KBM-7 (cell line): ENCODE measurements around the gene SLC7A7.
"Not testable (repeated sequence)": the region's sequence is repeated elsewhere in the genome, so short reads cannot be mapped to it uniquely, and the experiment has no call there.

ENCODE experiments used
- DNase-seq: peaks from one replicate; pipeline ENCODE4 v3.0.0-alpha.2; 2015
- in situ Hi-C: fragments of 300-500 bp; cut with MboI; formaldehyde crosslinking; loops from 2 replicates; pipeline ENCODE4 v1.14.3; 2020; ENCODE audit warnings: low sequenced_read_pairs, low pct_unique_long_range_greater_than_20kb, mixed read lengths

Gene SLC7A7

GRCh38 chr14:22769369-22769768 is 45.9 kb downstream of the SLC7A7 start:
- DNase-seq: no peak
- in situ Hi-C loops: no loop called here

- in situ Hi-C loops: no loop called here
- no peak for DNase-seq
Measured at GRCh38 chr14:22768947-22769346, 46.3 kb downstream of the SLC7A7 start.

DNA sequence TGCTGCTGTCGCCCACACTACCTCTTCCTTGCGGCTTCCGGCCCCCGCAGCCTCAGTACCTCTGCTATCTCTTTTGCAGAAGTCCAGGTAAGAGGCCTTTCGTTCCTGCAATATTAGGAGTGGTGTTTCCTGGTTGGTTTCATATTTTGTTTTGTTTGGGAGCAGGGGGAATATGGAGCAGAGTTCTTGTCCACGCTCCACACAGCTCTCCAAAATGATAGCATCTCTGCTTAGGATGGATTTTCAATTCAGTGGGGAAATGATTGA is 48.0 kb downstream of the SLC7A7 start:
- in situ Hi-C loops: no loop called here
- no peak for DNase-seq

DNA sequence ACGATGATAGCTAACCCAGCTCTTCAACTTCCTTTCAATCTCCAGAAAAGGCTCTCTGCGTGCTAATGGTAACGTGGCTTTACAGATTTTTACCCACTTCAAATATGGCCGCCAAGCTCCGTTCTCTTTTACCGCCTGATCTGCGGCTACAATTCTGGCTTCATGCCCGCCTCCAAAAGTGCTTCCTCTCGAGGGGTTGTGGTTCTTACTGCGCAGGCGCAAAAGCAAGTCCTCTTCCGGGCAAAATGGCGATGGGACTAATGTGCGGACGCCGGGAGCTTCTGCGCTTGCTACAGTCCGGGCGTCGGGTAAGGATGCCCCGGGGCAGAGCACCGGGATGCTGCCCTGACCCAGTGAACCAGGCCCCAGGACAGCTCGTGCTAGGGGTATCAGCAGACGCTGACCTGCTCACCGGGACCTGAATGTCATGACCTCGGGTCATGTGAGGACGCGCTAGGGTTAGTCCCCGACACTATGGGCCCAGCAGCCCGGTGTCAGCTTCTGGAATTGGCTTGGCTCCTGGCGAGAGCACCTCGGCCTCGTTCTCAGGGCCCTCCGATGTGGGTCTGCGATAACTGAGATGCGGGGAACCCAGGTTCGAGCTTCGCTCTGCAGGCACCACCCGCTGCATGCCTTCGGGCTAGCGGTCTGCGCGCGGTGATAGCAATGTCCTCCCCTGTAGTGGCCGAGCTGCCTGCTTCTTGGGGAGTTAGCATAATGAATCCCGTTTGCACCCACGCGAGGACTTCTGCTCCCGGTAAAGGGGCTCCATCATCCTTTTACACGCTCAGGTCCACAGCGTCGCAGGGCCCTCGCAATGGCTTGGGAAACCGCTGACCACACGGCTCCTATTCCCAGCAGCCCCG is 48.5 kb downstream of the SLC7A7 start, which contains the start of gene OXA1L:
TSS of gene OXA1L (plus strand) at position 232 of the 866 bp plus-strand sequence. CDS start at position 246, 14 bp downstream.
- in situ Hi-C loops: no loop called here
- peak; percentile 97 for DNase-seq

DNA sequence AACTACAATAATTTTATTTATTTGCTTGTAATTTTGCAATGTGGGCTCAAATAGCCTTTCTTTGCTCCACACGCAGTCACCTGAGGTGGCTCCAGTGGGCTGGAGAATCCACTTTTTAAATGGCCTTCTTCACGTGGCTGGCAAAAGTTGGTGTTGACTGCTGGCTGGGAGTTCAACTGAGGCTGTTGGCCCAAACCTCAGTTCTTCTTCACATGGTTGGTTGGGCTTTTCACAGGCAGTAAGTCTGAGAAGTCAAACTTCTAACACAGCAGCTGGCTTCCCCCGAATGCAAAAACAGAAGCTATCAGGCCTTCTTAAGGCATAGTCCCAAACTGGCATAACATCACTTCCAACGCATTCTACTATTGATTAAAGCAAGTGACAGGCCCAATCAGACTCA is 50.9 kb downstream of the SLC7A7 start:
- no peak for DNase-seq
- in situ Hi-C loops: no loop called here

GRCh38 chr14:22761734-22762133 is 53.5 kb downstream of the SLC7A7 start:
- DNase-seq: no peak
- in situ Hi-C loops: no loop called here

GRCh38 chr14:22757972-22758650 is 57.1 kb downstream of the SLC7A7 start:
- in situ Hi-C loops, DNase-seq: not testable (repeated sequence)

GRCh38 chr14:22753586-22753985 is 61.6 kb downstream of the SLC7A7 start:
- in situ Hi-C loops: no loop called here
- no peak for DNase-seq

GRCh38 chr14:22752422-22752821 is 62.8 kb downstream of the SLC7A7 start:
- DNase-seq: no peak
- in situ Hi-C loops: no loop called here

GRCh38 chr14:22748631-22749068 is 66.6 kb downstream of the SLC7A7 start:
- in situ Hi-C loops: no loop called here
- DNase-seq: peak; percentile 66

- DNase-seq: no peak
- in situ Hi-C loops: no loop called here
Measured at GRCh38 chr14:22748206-22748605, 67.0 kb downstream of the SLC7A7 start.

DNA sequence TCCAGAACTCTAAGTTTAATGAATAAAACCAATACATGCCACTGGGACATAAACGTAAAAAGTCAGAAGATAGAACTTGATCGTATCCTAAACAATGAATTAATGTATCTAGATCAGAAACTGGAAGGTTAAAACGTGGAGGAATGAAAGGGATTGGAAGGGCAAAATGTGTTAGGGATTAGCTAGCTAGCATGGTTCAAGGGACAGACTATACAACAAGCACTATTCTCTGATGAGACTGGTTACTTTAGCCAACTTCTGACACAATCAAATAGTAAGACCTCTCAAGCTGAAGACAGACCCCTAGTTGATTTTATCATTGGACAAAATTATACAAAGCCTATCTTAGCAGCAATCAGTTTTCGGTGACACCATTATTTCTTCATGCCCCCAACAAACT is 67.5 kb downstream of the SLC7A7 start:
- in situ Hi-C loops: no loop called here
- no peak for DNase-seq

DNA sequence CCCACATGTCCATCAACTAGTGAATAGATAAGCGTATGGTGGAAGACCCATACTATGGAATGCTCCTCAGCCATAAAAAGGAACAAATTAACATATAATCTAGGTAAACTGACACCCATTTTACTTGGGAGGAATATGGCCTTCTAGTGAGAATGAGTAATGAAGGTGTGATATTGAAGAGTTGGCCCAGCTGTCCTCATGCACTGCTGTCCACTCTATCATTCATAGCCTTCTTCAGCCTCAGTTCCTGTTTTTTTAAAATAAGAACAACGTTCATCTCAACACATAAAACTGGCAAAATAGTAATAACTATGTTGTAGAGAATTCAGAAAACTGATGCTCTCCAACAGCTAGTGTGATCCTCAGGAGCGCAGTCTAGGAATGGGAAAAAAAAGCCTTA is 75.2 kb downstream of the SLC7A7 start:
- in situ Hi-C loops: no loop called here

DNA sequence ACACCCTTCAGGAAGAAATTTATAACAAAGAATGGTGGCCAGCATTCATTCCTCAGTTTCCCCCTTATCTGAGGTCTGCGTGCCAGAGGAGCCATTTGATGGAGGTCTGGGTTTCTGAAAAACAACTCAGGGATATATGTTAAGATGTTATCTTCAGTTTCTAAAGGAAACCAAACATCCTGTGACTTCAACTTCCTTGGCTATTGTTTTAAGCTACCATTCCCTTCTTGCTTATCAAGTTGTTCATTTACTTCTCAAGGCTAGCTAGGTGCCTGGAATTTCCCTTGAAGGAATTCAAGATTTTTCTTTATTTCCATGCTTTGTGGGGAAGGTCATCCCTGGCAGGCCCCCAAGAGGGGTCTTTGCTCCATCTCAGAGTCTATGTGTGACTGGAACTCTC is 75.8 kb downstream of the SLC7A7 start:
- in situ Hi-C loops: no loop called here
- no peak for DNase-seq

More for the DNA sequence above, 75.2 kb downstream of the SLC7A7 start:
- DNase-seq: no peak

DNA sequence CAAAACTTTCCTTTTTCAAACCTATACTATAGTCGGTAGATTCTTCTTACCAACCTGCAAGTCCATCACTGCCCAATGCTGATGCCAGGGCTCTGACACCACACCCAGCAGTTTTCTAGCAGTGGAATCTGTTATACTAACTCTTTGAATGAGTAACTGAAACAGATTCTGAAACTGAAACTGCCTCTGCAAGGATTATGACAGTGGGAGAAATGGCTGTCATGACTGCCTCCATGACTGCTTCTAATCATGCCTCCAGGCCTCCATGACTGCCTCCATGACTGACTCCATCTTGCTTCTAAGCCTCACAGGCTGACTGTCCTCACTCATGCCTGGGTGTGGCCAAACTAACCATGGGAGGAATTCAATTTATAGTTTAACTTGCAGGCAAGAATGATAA is 78.2 kb downstream of the SLC7A7 start:
- in situ Hi-C loops: no loop called here
- DNase-seq: no peak

GRCh38 chr14:22736384-22736783 is 78.9 kb downstream of the SLC7A7 start:
- DNase-seq, in situ Hi-C loops: not testable (repeated sequence)

DNA sequence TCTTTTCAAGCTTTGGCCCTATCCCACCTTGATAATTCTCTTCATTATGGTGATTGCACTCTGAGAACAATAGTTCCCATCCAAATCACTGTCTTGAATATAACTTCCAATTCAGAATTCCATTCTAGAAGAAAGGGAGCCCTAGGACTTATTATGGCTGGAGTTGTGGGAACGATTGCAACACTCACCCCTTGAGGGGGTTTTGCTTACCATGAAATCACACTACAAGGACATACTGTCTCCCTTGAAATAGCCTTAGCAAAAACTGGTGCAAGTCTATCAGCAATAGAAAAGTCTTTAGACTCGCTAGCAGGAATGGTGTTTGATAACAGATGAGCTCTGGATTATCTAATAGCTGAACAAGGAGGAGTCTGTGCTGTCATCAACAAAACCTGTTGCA is 80.1 kb downstream of the SLC7A7 start:
- in situ Hi-C loops: no loop called here
- no peak for DNase-seq

DNA sequence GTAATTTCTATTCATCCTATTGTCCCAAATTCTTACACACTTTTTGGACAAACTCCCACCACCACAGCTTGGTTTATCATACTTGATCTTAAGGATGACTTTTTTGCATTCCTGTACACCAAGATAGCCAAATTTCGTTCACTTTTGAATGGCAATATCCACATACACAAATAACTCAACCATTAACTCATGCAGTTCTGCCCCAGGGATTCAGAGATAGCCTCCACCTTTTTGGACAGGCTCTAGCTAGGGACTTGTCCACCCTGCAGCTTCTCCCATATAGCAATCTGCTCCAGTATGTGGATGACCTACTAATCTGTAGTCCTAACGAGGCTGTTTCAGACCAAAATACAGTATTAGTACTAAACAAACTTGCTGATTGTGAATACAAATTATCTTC is 81.4 kb downstream of the SLC7A7 start:
- in situ Hi-C loops: no loop called here
- no peak for DNase-seq

GRCh38 chr14:22732062-22732461 is 83.2 kb downstream of the SLC7A7 start:
- in situ Hi-C loops, DNase-seq: not testable (repeated sequence)

GRCh38 chr14:22726012-22726411 is 89.2 kb downstream of the SLC7A7 start:
- no peak for DNase-seq
- in situ Hi-C loops: no loop called here

DNA sequence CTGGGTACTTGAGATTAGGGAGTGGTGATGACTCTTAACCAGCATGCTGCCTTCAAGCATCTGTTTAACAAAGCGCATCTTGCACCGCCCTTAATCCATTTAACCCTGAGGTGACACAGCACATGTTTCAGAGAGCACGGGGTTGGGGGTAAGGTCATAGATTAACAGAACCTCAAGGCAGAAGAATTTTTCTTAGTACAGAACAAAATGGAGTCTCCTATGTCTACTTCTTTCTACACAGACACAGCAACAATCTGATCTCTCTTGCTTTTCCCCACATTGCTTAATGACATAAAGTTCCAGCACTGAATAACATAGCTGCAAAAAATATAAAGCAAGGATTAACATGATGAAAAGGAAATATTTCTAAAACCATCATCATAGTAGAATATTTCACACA is 89.9 kb downstream of the SLC7A7 start:
- DNase-seq, in situ Hi-C loops: not testable (repeated sequence)
